Endothelial cell of umbilical vein (primary cell): ENCODE data around the gene PLPPR4. TPM values are rescaled to one million over a fixed set of nuclear protein-coding genes. Genes with fewer than 3 reads are reported as not detected.

Source experiments
- BruUV-seq: library from RNA; stranded (reverse); fragments of 400-500 nt; replicated peaks from 2 replicates; lab custom pipeline; 2021; lab: Mats Ljungman, UMichigan
- CTCF ChIA-PET: fragments of 300-600, 350-600 bp; sonication (Branson Sonifier 250); formaldehyde crosslinking; loops from one replicate; lab custom pipeline; 2021; ENCODE audit warnings: antibody characterized with exemption, inconsistent platforms; lab: Charles Lee
- POLR2A ChIA-PET: fragments of 300-600, 350-600 bp; sonication (Branson Sonifier 250); formaldehyde crosslinking; loops from one replicate; lab custom pipeline; 2021; ENCODE audit warnings: antibody characterized with exemption, inconsistent platforms; lab: Charles Lee
- DNase-seq: peaks from one replicate; pipeline ENCODE4 v3.0.0-alpha.2; 2011; ENCODE audit warnings: low read depth, low spot score
- FAIRE-seq: peaks from 2 replicates; lab custom pipeline; 2011; peaks lifted over from hg19 to GRCh38; lab: Jason Lieb, UNC
- H2AFZ ChIP-seq: 2 replicates; pipeline ENCODE4 v1.6.0; 2012; ENCODE audit warnings: low read depth, low read length, control low read depth, inconsistent platforms
- H3K27ac ChIP-seq: 2 replicates; pipeline ENCODE4 v1.5.1; 2011; ENCODE audit warnings: low read depth, mild to moderate bottlenecking, control low read depth, low read length, moderate library complexity; ENCODE audit not compliant: insufficient read depth
- H3K27me3 ChIP-seq, 2 experiments: 2 replicates each; pipeline versions ENCODE4 v1.6.0 to v1.6.1; 2011; ENCODE audit warnings: low read length in 2 of 2, mixed read lengths in 1 of 2; ENCODE audit not compliant: control insufficient read depth in 2 of 2, insufficient read depth in 2 of 2
- H3K36me3 ChIP-seq, 2 experiments: 2 replicates in 1 of 2; 3 replicates in 1 of 2; pipeline ENCODE4 v1.5.1; 2011; ENCODE audit warnings: low read length in 2 of 2, mild to moderate bottlenecking in 1 of 2, moderate library complexity in 1 of 2; ENCODE audit not compliant: control insufficient read depth in 2 of 2, insufficient read depth in 2 of 2; ENCODE audit errors: extremely low read depth in 1 of 2
- H3K4me1 ChIP-seq: 3 replicates; pipeline ENCODE4 v1.5.1; 2011; ENCODE audit warnings: mild to moderate bottlenecking, low read length; ENCODE audit not compliant: control insufficient read depth, insufficient read depth; ENCODE audit errors: extremely low read depth
- H3K4me2 ChIP-seq: 2 replicates; pipeline ENCODE4 v1.6.1; 2011; ENCODE audit warnings: low read length, control low read depth, mixed read lengths; ENCODE audit not compliant: insufficient read depth
- H3K4me3 ChIP-seq, 3 experiments: fragments of 200-600 bp in 1 of 3; sonication (generic), shearing (Covaris generic) in 1 of 3; replicated peaks in 1 of 3; 2 replicates each; pipeline ENCODE4 v1.5.1; 2011 to 2016; ENCODE audit warnings: control low read depth in 3 of 3, low read length in 3 of 3, mild to moderate bottlenecking in 2 of 3, inconsistent platforms in 1 of 3, low read depth in 1 of 3, moderate library complexity in 1 of 3; ENCODE audit not compliant: insufficient read depth in 1 of 3
- H3K79me2 ChIP-seq: 2 replicates; pipeline ENCODE4 v1.6.0; 2012; ENCODE audit warnings: low read length, inconsistent platforms; ENCODE audit not compliant: control insufficient read depth, insufficient read depth
- H3K9ac ChIP-seq: replicated peaks from 2 replicates; pipeline ENCODE3; 2011; ENCODE audit warnings: low read length, control low read depth; ENCODE audit not compliant: insufficient read depth; ENCODE audit errors: extremely low read depth
- H3K9me1 ChIP-seq: replicated peaks from 3 replicates; pipeline ENCODE4 v1.6.0; 2011; ENCODE audit warnings: mild to moderate bottlenecking, low read length; ENCODE audit not compliant: control insufficient read depth, insufficient read depth; ENCODE audit errors: extremely low read depth
- H3K9me3 ChIP-seq: replicated peaks from 2 replicates; pipeline ENCODE4 v1.5.1; 2012; ENCODE audit warnings: low read length, inconsistent platforms; ENCODE audit not compliant: control insufficient read depth, insufficient read depth
- H4K20me1 ChIP-seq: replicated peaks from 2 replicates; pipeline ENCODE3; 2011; ENCODE audit warnings: mild to moderate bottlenecking, low read length; ENCODE audit not compliant: control insufficient read depth, insufficient read depth; ENCODE audit errors: extremely low read depth
- EZH2 ChIP-seq: IDR thresholded peaks from 2 replicates; pipeline ENCODE4 v1.6.1; 2012; ENCODE audit warnings: borderline replicate concordance, low read depth, mild to moderate bottlenecking, moderate library complexity, low read length, inconsistent platforms; ENCODE audit not compliant: severe bottlenecking
- FOS ChIP-seq: IDR thresholded peaks from 2 replicates; pipeline ENCODE4 v1.6.1; 2011; ENCODE audit warnings: mild to moderate bottlenecking, low read length, moderate library complexity, borderline replicate concordance; ENCODE audit not compliant: insufficient read depth
- GATA2 ChIP-seq: IDR thresholded peaks from 2 replicates; pipeline ENCODE4 v1.7.0; 2011; ENCODE audit warnings: low read depth, mild to moderate bottlenecking, moderate library complexity, mixed read lengths, low read length; ENCODE audit not compliant: insufficient read length, insufficient read depth
- JUN ChIP-seq: IDR thresholded peaks from 2 replicates; pipeline ENCODE4 v1.6.1; 2011; ENCODE audit warnings: borderline replicate concordance, low read depth; ENCODE audit not compliant: insufficient read length, insufficient read depth
- MYC ChIP-seq: IDR thresholded peaks from one replicate; pipeline ENCODE4 v1.6.1; 2011; ENCODE audit warnings: mild to moderate bottlenecking, low read depth, low read length
- POLR2A ChIP-seq: IDR thresholded peaks from 2 replicates; pipeline ENCODE4 v1.6.1; 2012; ENCODE audit warnings: low read depth, mild to moderate bottlenecking, control low read depth, low read length
- POLR2AphosphoS5 ChIP-seq: IDR thresholded peaks from 2 replicates; pipeline ENCODE4 v1.6.1; 2012; ENCODE audit warnings: low read depth, mild to moderate bottlenecking, control low read depth, low read length, moderate library complexity; ENCODE audit not compliant: insufficient read depth
- dilution Hi-C: fragments of 300-500 bp; cut with MboI; formaldehyde crosslinking; loops from one replicate; pipeline ENCODE4 v1.15.0; 2019; ENCODE audit warnings: low sequenced_read_pairs; ENCODE audit not compliant: extremely low pct_ligation_motif_present
- intact Hi-C: fragments of 100-400 bp; cut with micrococcal nuclease; formaldehyde crosslinking; loops from one replicate; pipeline ENCODE4 v1.10.0; 2022
- polyA plus RNA-seq, 4 experiments: library from polyadenylated mRNA; depleted of rRNA in 3 of 4; stranded (reverse) in 3 of 4; unstranded in 1 of 4; fragments of >200 nt; gene quantifications; 2 replicates each; pipeline versions ENCODE4 v1.2.1 to v1.2.3, GENCODE V29; 2011 to 2012; ENCODE audit warnings: missing spikeins in 1 of 4
- total RNA-seq: library from RNA; stranded (reverse); gene quantifications from 2 replicates; pipeline ENCODE4 v1.2.3, GENCODE V29; 2021
- TF ChIP-seq, protein P1 (sequence below), 2 donors: IDR thresholded peaks; 1 replicate in 1 of 2; 2 replicates in 1 of 2; pipeline ENCODE4 v1.5.1; 2011; ENCODE audit warnings: low read length in 2 of 2, mild to moderate bottlenecking in 2 of 2, moderate library complexity in 2 of 2, control low read depth in 1 of 2, inconsistent platforms in 1 of 2, low read depth in 1 of 2; ENCODE audit not compliant: insufficient read depth in 1 of 2; ENCODE audit errors: extremely low read depth in 1 of 2
- TF ChIP-seq, protein P2 (sequence below): IDR thresholded peaks from 2 replicates; pipeline ENCODE4 v1.6.1; 2011; ENCODE audit not compliant: insufficient read depth, insufficient read length

PLPPR4 gene
- total and polyA plus RNA-seq, 2 donors (not counting 3 experiments of a cell fraction or from before 2014, with no cell fraction given): not detected

GRCh38 chr1:99266726-99267125, 2.4 kb downstream of the PLPPR4 start:
- peaks cover 25 to 40% of the 10 kb centered on the region in 2 experiments for H3K27me3 ChIP-seq
- no peak overlapping the region for H3K4me2 ChIP-seq
- DNase-seq (no peak), FAIRE-seq (no peak)
- intact Hi-C loops: no loop called here
- H3K4me1 ChIP-seq: no peaks in the 10 kb centered on the region
- no peak overlapping the region for H3K4me3 ChIP-seq
- no peaks in the 10 kb centered on the region for H3K9me3 ChIP-seq
- no peaks in the 10 kb centered on the region for H3K36me3 ChIP-seq
- dilution Hi-C loops: no loop called here
- no TSS peak for BruUV-seq
- no peaks in the 10 kb centered on the region for H3K79me2 ChIP-seq
- H3K27ac ChIP-seq: no peak overlapping the region
- ChIA-PET CTCF (no interaction called here), POLR2A (no interaction called here)
- H3K9me1 ChIP-seq: no peaks in the 10 kb centered on the region
- H2AFZ ChIP-seq: no peak overlapping the region
- H4K20me1 ChIP-seq: no peaks in the 10 kb centered on the region
- no peak for TF ChIP-seq MYC
- TF ChIP-seq, protein P1, sequence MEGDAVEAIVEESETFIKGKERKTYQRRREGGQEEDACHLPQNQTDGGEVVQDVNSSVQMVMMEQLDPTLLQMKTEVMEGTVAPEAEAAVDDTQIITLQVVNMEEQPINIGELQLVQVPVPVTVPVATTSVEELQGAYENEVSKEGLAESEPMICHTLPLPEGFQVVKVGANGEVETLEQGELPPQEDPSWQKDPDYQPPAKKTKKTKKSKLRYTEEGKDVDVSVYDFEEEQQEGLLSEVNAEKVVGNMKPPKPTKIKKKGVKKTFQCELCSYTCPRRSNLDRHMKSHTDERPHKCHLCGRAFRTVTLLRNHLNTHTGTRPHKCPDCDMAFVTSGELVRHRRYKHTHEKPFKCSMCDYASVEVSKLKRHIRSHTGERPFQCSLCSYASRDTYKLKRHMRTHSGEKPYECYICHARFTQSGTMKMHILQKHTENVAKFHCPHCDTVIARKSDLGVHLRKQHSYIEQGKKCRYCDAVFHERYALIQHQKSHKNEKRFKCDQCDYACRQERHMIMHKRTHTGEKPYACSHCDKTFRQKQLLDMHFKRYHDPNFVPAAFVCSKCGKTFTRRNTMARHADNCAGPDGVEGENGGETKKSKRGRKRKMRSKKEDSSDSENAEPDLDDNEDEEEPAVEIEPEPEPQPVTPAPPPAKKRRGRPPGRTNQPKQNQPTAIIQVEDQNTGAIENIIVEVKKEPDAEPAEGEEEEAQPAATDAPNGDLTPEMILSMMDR (IDR thresholded peaks at IDR 0.05; ENCODE audit: extremely low read depth in 1 of 2, insufficient read depth in 1 of 2, low read depth in 1 of 2, low read length in 2 of 2): no peak
- TF ChIP-seq POLR2A: no peak
- TF ChIP-seq, protein P2, sequence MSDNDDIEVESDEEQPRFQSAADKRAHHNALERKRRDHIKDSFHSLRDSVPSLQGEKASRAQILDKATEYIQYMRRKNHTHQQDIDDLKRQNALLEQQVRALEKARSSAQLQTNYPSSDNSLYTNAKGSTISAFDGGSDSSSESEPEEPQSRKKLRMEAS: no peak
- TF ChIP-seq FOS: no peak
- TF ChIP-seq EZH2: no peak
- no peak for TF ChIP-seq GATA2
- TF ChIP-seq POLR2AphosphoS5: no peak
- TF ChIP-seq JUN: no peak
- no peak overlapping the region for H3K9ac ChIP-seq
